H1 (cell line): ENCODE data around the gene PJVK.
"Not testable (repeated sequence)": the region's sequence is repeated elsewhere in the genome, so short reads cannot be mapped to it uniquely, and the experiment has no call there.

Source experiments
- CTCF ChIP-seq, 3 experiments: IDR thresholded peaks; 1 replicate in 2 of 3; 2 replicates in 1 of 3; pipeline versions ENCODE4 v1.5.1 to v1.6.1; 2011; ENCODE audit warnings: low read length in 3 of 3, mild to moderate bottlenecking in 3 of 3, inconsistent platforms in 2 of 3, low read depth in 1 of 3, moderate library complexity in 1 of 3; ENCODE audit not compliant: insufficient read depth in 1 of 3; ENCODE audit errors: control extremely low read depth in 1 of 3
- GABPA ChIP-seq: IDR thresholded peaks from 2 replicates; pipeline ENCODE4 v1.6.1; 2011; ENCODE audit warnings: mild to moderate bottlenecking, low read length, moderate library complexity, borderline replicate concordance; ENCODE audit not compliant: insufficient read depth
- HDAC6 ChIP-seq: IDR thresholded peaks from one replicate; pipeline ENCODE4 v1.7.1; 2012; ENCODE audit warnings: low read depth, mild to moderate bottlenecking, inconsistent platforms, low read length, moderate library complexity
- POLR2A ChIP-seq, 2 experiments: IDR thresholded peaks; 1 replicate in 1 of 2; 2 replicates in 1 of 2; pipeline ENCODE4 v1.6.1; 2011; ENCODE audit warnings: low read depth in 2 of 2, low read length in 2 of 2, mild to moderate bottlenecking in 2 of 2; ENCODE audit errors: control extremely low read depth in 1 of 2

DNA sequence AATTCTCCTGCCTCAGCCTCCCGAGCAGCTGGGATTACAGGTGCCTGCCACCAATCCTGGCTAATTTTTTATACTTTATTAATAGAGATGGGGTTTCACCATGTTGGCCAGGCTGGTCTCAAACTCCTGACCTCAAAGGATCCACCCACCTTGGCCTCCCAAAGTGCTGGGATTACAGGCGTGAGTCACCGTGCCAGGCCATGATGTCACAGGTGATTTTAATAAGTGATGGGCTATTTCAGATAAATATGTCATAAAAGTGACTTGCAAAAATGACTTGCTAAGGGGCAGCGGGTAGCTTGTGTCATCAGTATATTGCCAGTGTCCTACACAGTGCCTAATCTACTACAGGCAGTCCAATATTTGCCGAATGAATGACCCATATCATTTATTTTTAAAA is 20.1 kb downstream of the PJVK start:
- not testable (repeated sequence) for TF ChIP-seq CTCF (IDR thresholded peaks at IDR 0.05; ENCODE audit: control extremely low read depth in 1 of 3, insufficient read depth in 1 of 3, low read depth in 1 of 3, low read length in 3 of 3); POLR2A (IDR thresholded peaks at IDR 0.05; ENCODE audit: control extremely low read depth in 1 of 2, low read depth in 2 of 2, low read length in 2 of 2); HDAC6; GABPA
